Measurements from ENCODE around the gene HEATR9.

DNA sequence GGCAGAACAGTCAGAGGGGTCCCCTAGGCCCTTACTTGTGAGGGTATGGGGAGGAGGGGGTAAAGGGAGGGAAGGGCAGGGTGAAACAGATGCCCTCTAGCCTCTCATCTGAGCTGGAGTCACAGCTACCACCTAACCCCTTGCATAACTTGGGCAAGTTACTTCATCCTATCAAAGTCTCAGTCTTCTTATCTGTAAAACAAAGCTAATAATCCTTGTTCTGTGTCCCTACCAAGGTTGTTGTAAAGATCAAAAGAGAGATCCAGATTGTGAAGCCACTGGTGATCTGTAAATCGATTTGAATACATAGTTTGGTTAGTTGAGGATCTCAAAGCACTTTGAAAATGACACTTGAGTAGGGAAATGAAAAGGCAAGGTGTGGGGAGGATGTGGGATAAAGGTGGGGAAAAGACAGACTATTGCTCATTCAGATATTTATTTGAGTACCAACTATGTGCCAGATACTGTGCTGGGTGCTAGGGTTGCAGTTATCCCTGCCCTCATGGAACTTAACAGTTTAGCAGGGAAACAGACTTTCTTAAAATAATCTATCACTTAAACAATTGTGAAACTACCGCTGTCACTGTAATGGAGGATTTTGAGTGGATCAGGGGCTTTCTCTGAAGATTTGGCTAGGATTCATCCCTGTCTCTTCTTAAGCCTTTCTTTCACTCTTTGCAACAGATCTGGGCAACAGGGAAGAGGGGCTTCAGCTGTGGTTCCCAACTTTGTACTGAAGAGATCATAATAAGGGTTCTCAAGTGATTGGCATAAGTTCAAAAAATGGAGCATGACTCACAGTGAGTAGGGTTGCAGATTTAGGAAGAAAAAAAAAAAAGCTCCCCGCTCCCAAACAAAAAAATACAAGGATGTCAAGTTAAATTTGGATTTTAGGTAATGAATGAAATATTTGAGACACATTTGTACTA lies 3.0 kb downstream of the HEATR9 start:
- TF ChIP-seq POLR2A (IDR thresholded peaks at IDR 0.05; ENCODE audit: low read length), result no peak
- no peak for TF ChIP-seq GATA1 (IDR thresholded peaks at IDR 0.05; ENCODE audit: low read depth, low read length)

Measured in erythroblast (primary cell).